DMS114 treated with DMSO at 0.1 percent for 48 hours (cell line): ENCODE results near the gene ULK1.

Source experiments
- DNase-seq: peaks from one replicate; lab custom pipeline; 2025; ENCODE audit not compliant: unreplicated experiment; lab: John Stamatoyannopoulos, UW

ULK1 gene

GRCh38 chr12:131907379-131908091 is 13.1 kb downstream of the ULK1 start:
- DNase-seq, result no peak

GRCh38 chr12:131908092-131909080 is 14.0 kb downstream of the ULK1 start:
- DNase-seq, result no peak

- DNase-seq, result no peak
Observed at GRCh38 chr12:131909081-131909751, 14.8 kb downstream of the ULK1 start.

GRCh38 chr12:131909752-131910219 is 15.4 kb downstream of the ULK1 start:
- no peak for DNase-seq

- no peak for DNase-seq
Observed at GRCh38 chr12:131910302-131911027, 16.0 kb downstream of the ULK1 start.

- DNase-seq, result no peak
Observed at GRCh38 chr12:131911028-131911650, 16.7 kb downstream of the ULK1 start.

- DNase-seq, result no peak
Observed at GRCh38 chr12:131911851-131912477, 17.5 kb downstream of the ULK1 start.

- DNase-seq, result no peak
Observed at GRCh38 chr12:131912518-131913274, 18.3 kb downstream of the ULK1 start.

- no peak for DNase-seq
Observed at GRCh38 chr12:131913666-131914065, 19.2 kb downstream of the ULK1 start.

GRCh38 chr12:131914179-131914702 is 19.8 kb downstream of the ULK1 start:
- DNase-seq, result no peak

- DNase-seq, result no peak
Observed at GRCh38 chr12:131915000-131915689, 20.7 kb downstream of the ULK1 start.

- DNase-seq, result no peak
Observed at GRCh38 chr12:131915823-131916222, 21.4 kb downstream of the ULK1 start.

GRCh38 chr12:131916306-131917138 is 22.1 kb downstream of the ULK1 start:
- DNase-seq, result no peak

GRCh38 chr12:131917139-131917710 is 22.8 kb downstream of the ULK1 start:
- DNase-seq, result no peak

GRCh38 chr12:131917711-131918306 is 23.4 kb downstream of the ULK1 start:
- no peak for DNase-seq

- DNase-seq, result no peak
Observed at GRCh38 chr12:131918311-131919050, 24.1 kb downstream of the ULK1 start.
